CD14-positive monocyte (primary cell): ENCODE data around the gene TATDN2. TPM values are rescaled to one million over a fixed set of nuclear protein-coding genes. Genes with fewer than 3 reads are reported as not detected.

Experiments
- DNase-seq, 3 donors: peaks; one replicate each; pipeline ENCODE4 v3.0.0-alpha.2; 2011 to 2022
- H2AFZ ChIP-seq: 2 replicates; pipeline ENCODE4 v1.6.0; 2012; ENCODE audit warnings: mild to moderate bottlenecking, low read depth, low read length, inconsistent platforms; ENCODE audit not compliant: insufficient read depth, poor library complexity, severe bottlenecking
- H3K27ac ChIP-seq, 2 donors: 1 replicate in 1 of 2; 2 replicates in 1 of 2; pipeline ENCODE4 v1.5.1; 2012 to 2013; ENCODE audit warnings: low read length in 2 of 2, control low read depth in 1 of 2, inconsistent platforms in 1 of 2, low read depth in 1 of 2, mild to moderate bottlenecking in 1 of 2
- H3K27me3 ChIP-seq, 2 donors: one replicate each; pipeline versions ENCODE4 v1.6.0 to v1.6.1; 2011 to 2013; ENCODE audit warnings: low read length in 2 of 2; ENCODE audit not compliant: control insufficient read depth in 2 of 2, insufficient read depth in 2 of 2
- H3K36me3 ChIP-seq, 2 donors: replicated peaks in 1 of 2; 1 replicate in 1 of 2; 2 replicates in 1 of 2; pipeline versions ENCODE4 v1.5.1 to v1.6.1; 2012 to 2013; ENCODE audit warnings: low read length in 2 of 2, control low read depth in 1 of 2, inconsistent platforms in 1 of 2, mild to moderate bottlenecking in 1 of 2; ENCODE audit not compliant: insufficient read depth in 2 of 2, control insufficient read depth in 1 of 2
- H3K4me1 ChIP-seq, 2 donors: 1 replicate in 1 of 2; 2 replicates in 1 of 2; pipeline versions ENCODE4 v1.5.1 to v1.6.1; 2012 to 2013; ENCODE audit warnings: low read length in 2 of 2, control low read depth in 1 of 2, inconsistent platforms in 1 of 2, mild to moderate bottlenecking in 1 of 2, moderate library complexity in 1 of 2; ENCODE audit not compliant: insufficient read depth in 2 of 2, control insufficient read depth in 1 of 2
- H3K4me2 ChIP-seq: replicated peaks from 2 replicates; pipeline ENCODE3; 2012; ENCODE audit warnings: low read length, moderate library complexity, mild to moderate bottlenecking; ENCODE audit not compliant: poor library complexity, severe bottlenecking; ENCODE audit errors: extremely low read depth
- H3K4me3 ChIP-seq, 3 experiments: fragments of 200-600 bp in 1 of 3; sonication (generic) in 1 of 3; replicated peaks in 1 of 3; 1 replicate in 2 of 3; 2 replicates in 1 of 3; pipeline ENCODE4 v1.5.1; 2011 to 2013; ENCODE audit warnings: low read length in 3 of 3, mild to moderate bottlenecking in 3 of 3, control low read depth in 2 of 3, low read depth in 2 of 3, inconsistent platforms in 1 of 3, moderate library complexity in 1 of 3
- H3K79me2 ChIP-seq: 2 replicates; pipeline ENCODE4 v1.6.0; 2012; ENCODE audit warnings: mild to moderate bottlenecking, control low read depth, inconsistent platforms, low read length, moderate library complexity; ENCODE audit not compliant: insufficient read depth
- H3K9ac ChIP-seq: 2 replicates; pipeline ENCODE4 v1.6.0; 2017; ENCODE audit warnings: low read length, mild to moderate bottlenecking; ENCODE audit not compliant: insufficient read depth, poor library complexity, severe bottlenecking
- H3K9me3 ChIP-seq, 2 donors: replicated peaks in 1 of 2; 1 replicate in 1 of 2; 2 replicates in 1 of 2; pipeline versions ENCODE4 v1.5.1 to v1.6.1; 2012 to 2013; ENCODE audit warnings: low read length in 2 of 2, control low read depth in 1 of 2; ENCODE audit not compliant: control insufficient read depth in 1 of 2, insufficient read depth in 1 of 2
- H4K20me1 ChIP-seq: 2 replicates; pipeline ENCODE4 v1.6.0; 2012; ENCODE audit warnings: mild to moderate bottlenecking, low read length, control low read depth, moderate library complexity; ENCODE audit not compliant: insufficient read depth
- H3K27ac Mint-ChIP-seq, 7 donors: one replicate each; pipeline ENCODE4 v1.8.0; 2020; ENCODE audit warnings: mild to moderate bottlenecking in 7 of 7, mixed read lengths in 7 of 7, moderate library complexity in 6 of 7, inconsistent platforms in 2 of 7
- H3K27me3 Mint-ChIP-seq, 3 donors: one replicate each; pipeline ENCODE4 v1.8.0; 2021 to 2022; ENCODE audit warnings: low read depth in 3 of 3, mild to moderate bottlenecking in 3 of 3, mixed read lengths in 3 of 3, moderate library complexity in 3 of 3, inconsistent platforms in 1 of 3
- H3K36me3 Mint-ChIP-seq, 2 donors: one replicate each; pipeline ENCODE4 v1.8.0; 2020; ENCODE audit warnings: mixed read lengths in 2 of 2, inconsistent platforms in 1 of 2, mild to moderate bottlenecking in 1 of 2
- H3K4me1 Mint-ChIP-seq: one replicate; pipeline ENCODE4 v1.8.0; 2020; ENCODE audit warnings: mild to moderate bottlenecking, mixed read lengths
- H3K4me3 Mint-ChIP-seq, 2 donors: one replicate each; pipeline ENCODE4 v1.8.0; 2020; ENCODE audit warnings: mild to moderate bottlenecking in 2 of 2, mixed read lengths in 2 of 2, moderate library complexity in 1 of 2
- H3K9me3 Mint-ChIP-seq, 7 donors: one replicate each; pipeline ENCODE4 v1.8.0; 2020 to 2022; ENCODE audit warnings: mixed read lengths in 7 of 7, mild to moderate bottlenecking in 6 of 7, moderate library complexity in 6 of 7, inconsistent platforms in 2 of 7
- CTCF ChIP-seq: fragments of 200-600 bp; IDR thresholded peaks from one replicate; pipeline ENCODE4 v1.8.0; 2022; ENCODE audit warnings: antibody characterized with exemption, mild to moderate bottlenecking
- WGBS: methylation state at CpG from one replicate; pipeline ENCODE4 v1.1.5; 2013; ENCODE audit warnings: missing lambda C conversion rate; ENCODE audit not compliant: insufficient coverage; 5-methylcytosine and 5-hydroxymethylcytosine counted together
- intact Hi-C, 2 donors: fragments of 100-400 bp; cut with micrococcal nuclease; formaldehyde crosslinking; loops; one replicate each; pipeline versions ENCODE4 v1.15.0 to v1.15.1; 2023
- polyA plus RNA-seq, 3 donors: library from polyadenylated mRNA; depleted of rRNA in 1 of 3; unstranded in 2 of 3; stranded (reverse) in 1 of 3; fragments of 300-500 nt in 2 of 3; fragments of >200 nt in 1 of 3; fragmentation: Illumina TruSeq in 2 of 3; gene quantifications; 1 replicate in 2 of 3; 2 replicates in 1 of 3; pipeline ENCODE4 v1.2.3, GENCODE V29; 2012 to 2021

Gene TATDN2
- polyA plus RNA-seq, 3 donors = 6.0 to 27.1 (median 6.0) TPM

GRCh38 chr3:10226293-10226692 is 22.0 kb upstream of the TATDN2 start:
- Histone ChIP-seq H2AFZ (no peak overlapping the region), H3K27me3 (no peaks in the 10 kb centered on the region), H3K27ac (no peak overlapping the region), H3K4me2 (no peak overlapping the region), H3K9ac (no peak overlapping the region), H3K9me3 (no peaks in the 10 kb centered on the region), H3K79me2 (no peaks in the 10 kb centered on the region), H3K4me1 (peaks cover 51 to 61% of the 10 kb centered on the region in 2 donors), H3K36me3 (peaks cover 0 to 4% of the 10 kb centered on the region in 2 donors), H3K4me3 (no peak overlapping the region), H4K20me1 (no peaks in the 10 kb centered on the region)
- 83% methylated on average over 8 of the region's 10 CpGs for WGBS
- no peak for DNase-seq
- no peak overlapping the region for H3K4me3 Mint-ChIP-seq
- intact Hi-C loops = loop anchor here in 1 of 2 donors (5.0 kb wide), 1 partner anchor 64 kb away; the partner anchor contains the start of gene IRAK2
- peak overlapping the region in 3 of 7 donors; percentile 30 to 43 (median 35) for H3K27ac Mint-ChIP-seq
- H3K27me3 Mint-ChIP-seq = no peaks in the 10 kb centered on the region
- no peak for TF ChIP-seq CTCF
- H3K36me3 Mint-ChIP-seq = peaks cover 24 to 25% of the 10 kb centered on the region in 2 donors
- H3K4me1 Mint-ChIP-seq = peaks cover 61% of the 10 kb centered on the region
- H3K9me3 Mint-ChIP-seq = peaks cover 0 to 2% (median 0%) of the 10 kb centered on the region in 7 donors

- H3K27ac ChIP-seq = peak overlapping the region; percentile 72 to 88
- H3K9me3 Mint-ChIP-seq = peaks cover 0 to 2% (median 0%) of the 10 kb centered on the region in 7 donors
- H3K27me3 ChIP-seq = no peaks in the 10 kb centered on the region
- peaks cover 8 to 14% of the 10 kb centered on the region in 2 donors for H3K36me3 Mint-ChIP-seq
- peak overlapping the region; percentile 90 to 96 (median 93) for H3K27ac Mint-ChIP-seq
- peak overlapping the region; percentile 26 for H2AFZ ChIP-seq
- TF ChIP-seq CTCF = no peak
- H3K9me3 ChIP-seq = no peaks in the 10 kb centered on the region
- intact Hi-C loops = loop anchor here (2.0 to 5.0 kb wide), 2 partner anchors 62 to 66 kb away; partner anchors contain the start of gene IRAK2 (in 1 of the 2)
- peak; percentile 81 to 95 (median 90) for DNase-seq
- no peaks in the 10 kb centered on the region for H3K36me3 ChIP-seq
- H3K27me3 Mint-ChIP-seq = no peaks in the 10 kb centered on the region
- H3K4me3 Mint-ChIP-seq = peak overlapping the region; percentile 40 to 52
- H3K4me1 ChIP-seq = peaks cover 63 to 78% of the 10 kb centered on the region in 2 donors
- peak overlapping the region in 1 of 3 experiments; percentile 0 for H3K4me3 ChIP-seq
- H3K9ac ChIP-seq = peak overlapping the region; percentile 27
- H3K79me2 ChIP-seq = no peaks in the 10 kb centered on the region
- H3K4me2 ChIP-seq = peak overlapping the region; percentile 15
- H3K4me1 Mint-ChIP-seq = peaks cover 58% of the 10 kb centered on the region
- 29% methylated on average over 3 of the region's 4 CpGs for WGBS
- H4K20me1 ChIP-seq = no peaks in the 10 kb centered on the region
Observed at GRCh38 chr3:10228248-10228950, 19.9 kb upstream of the TATDN2 start.
